ENCODE results near the gene TFG. TPM values are rescaled to one million over a fixed set of nuclear protein-coding genes. Genes with fewer than 3 reads are reported as not detected.

Gene TFG
- total and polyA plus RNA-seq, 9 of the 15 experiments (the other 6 are each of a cell fraction or from before 2014, with no cell fraction given): 31.8 to 143 (median 57.8) TPM

- TF ChIP-seq ZBTB49 (CRISPR knock-in tag; IDR thresholded peaks at IDR 0.05; ENCODE audit: borderline replicate concordance) (no peak), POLR2H (tag; IDR thresholded peaks at IDR 0.05; ENCODE audit: low read depth) (no peak), PPARD (CRISPR knock-in tag; IDR thresholded peaks at IDR 0.05) (no peak), CBFB (CRISPR knock-in tag; IDR thresholded peaks at IDR 0.05) (no peak), UBTF (IDR thresholded peaks at IDR 0.05; ENCODE audit: borderline replicate concordance in 1 of 2, low read depth in 2 of 2, low read length in 2 of 2) (no peak), NCOA2 (IDR thresholded peaks at IDR 0.05; ENCODE audit: partially characterized antibody in 2 of 2) (no peak)
These were observed 26.2 kb upstream of the TFG start (continued) for GRCh38 chr3:100682854-100683760.
